ENCODE data around the gene LDB1. TPM values are rescaled to one million over a fixed set of nuclear protein-coding genes. Genes with fewer than 3 reads are reported as not detected.

LDB1 gene
- total and polyA plus RNA-seq, 2 of the 13 experiments (the other 11 are each of a cell fraction or from before 2014, with no cell fraction given): 17.2 to 45.5 TPM

- no peaks in the 10 kb centered on the region for H3K36me3 ChIP-seq (replicated peaks in 1 of 2; ENCODE audit: control insufficient read depth in 1 of 2, insufficient read depth in 2 of 2, low read length in 2 of 2)
- H3K4me2 ChIP-seq (ENCODE audit: low read depth, low read length): no peak overlapping the region
- WGBS (ENCODE audit: low lambda C conversion rate): 62% methylated on average over 3 of the region's 3 CpGs
- H3K9ac ChIP-seq (ENCODE audit: insufficient read depth, low read depth, low read length): no peak overlapping the region
- H3K9me3 ChIP-seq (ENCODE audit: low read length): no peaks in the 10 kb centered on the region
- FAIRE-seq (no peak), DNase-seq (ENCODE audit: low spot score) (no peak), ATAC-seq (no peak)
- ChIA-PET CTCF (ENCODE audit: low intra/inter-chr PET ratio, low total read pairs) (no interaction called here), POLR2A (no interaction called here)
- in situ Hi-C loops (cut with HindIII; ENCODE audit: extremely low pct_ligation_motif_present, low pct_unique_long_range_greater_than_20kb): no loop called here
- TF ChIP-seq ATF6 (CRISPR knock-in tag; conservative IDR thresholded peaks at IDR 0.05) (no peak), HMGXB4 (CRISPR knock-in tag; IDR thresholded peaks at IDR 0.05; ENCODE audit: borderline replicate concordance in 1 of 2, low read depth in 1 of 2) (no peak), GFI1 (CRISPR knock-in tag; IDR thresholded peaks at IDR 0.05; ENCODE audit: borderline replicate concordance) (no peak), LBX2 (CRISPR knock-in tag; IDR thresholded peaks at IDR 0.05; ENCODE audit: borderline replicate concordance) (no peak), FOXK1 (CRISPR knock-in tag; IDR thresholded peaks at IDR 0.05; ENCODE audit: borderline replicate concordance, low read depth) (no peak), IRF2 (CRISPR knock-in tag; IDR thresholded peaks at IDR 0.05) (no peak), ZNF556 (CRISPR knock-in tag; IDR thresholded peaks at IDR 0.05; ENCODE audit: borderline replicate concordance) (no peak), NFYB (CRISPR knock-in tag; IDR thresholded peaks at IDR 0.05) (no peak), RBM22 (optimal IDR thresholded peaks at IDR 0.05; ENCODE audit: low read length) (no peak), ZBTB1 (CRISPR knock-in tag; IDR thresholded peaks at IDR 0.05; ENCODE audit: borderline replicate concordance) (no peak), CENPX (CRISPR knock-in tag; IDR thresholded peaks at IDR 0.05) (no peak)
- no peak overlapping the region for H3K27ac ChIP-seq (ENCODE audit: extremely low read length, insufficient read depth, low read length)
- H2AFZ ChIP-seq (ENCODE audit: low read length): no peak overlapping the region
- intact Hi-C loops (cut with micrococcal nuclease; ENCODE audit: unreplicated experiment): no loop called here
- BruUV-seq (replicated peaks): no TSS peak
- no peaks in the 10 kb centered on the region for H3K27me3 ChIP-seq (ENCODE audit: control insufficient read depth in 1 of 2, insufficient read depth in 2 of 2, low read length in 2 of 2)
- H4K20me1 ChIP-seq (ENCODE audit: insufficient read depth, low read length): no peaks in the 10 kb centered on the region
- no peaks in the 10 kb centered on the region for H3K4me1 ChIP-seq (ENCODE audit: insufficient read depth, low read length)
- no peak overlapping the region for H3K4me3 ChIP-seq (replicated peaks in 1 of 3; ENCODE audit: insufficient read depth in 1 of 3, low read depth in 2 of 3, low read length in 3 of 3)
- no peaks in the 10 kb centered on the region for H3K79me2 ChIP-seq (ENCODE audit: insufficient read depth, low read length)
Observed at GRCh38 chr10:102083541-102083940, 36.6 kb downstream of the LDB1 start.
